C4-2B (cell line): ENCODE measurements around the gene CERS5.

Experiments used
- ZFX ChIP-seq: fragments of 450-650 bp; IDR thresholded peaks from 2 replicates; pipeline ENCODE4 v1.6.1; 2017
- TF ChIP-seq, protein P1 (sequence below): fragments of 450-650 bp; conservative IDR thresholded peaks from 2 replicates; pipeline ENCODE4 v1.5.1; 2017; ENCODE audit warnings: mild to moderate bottlenecking

DNA sequence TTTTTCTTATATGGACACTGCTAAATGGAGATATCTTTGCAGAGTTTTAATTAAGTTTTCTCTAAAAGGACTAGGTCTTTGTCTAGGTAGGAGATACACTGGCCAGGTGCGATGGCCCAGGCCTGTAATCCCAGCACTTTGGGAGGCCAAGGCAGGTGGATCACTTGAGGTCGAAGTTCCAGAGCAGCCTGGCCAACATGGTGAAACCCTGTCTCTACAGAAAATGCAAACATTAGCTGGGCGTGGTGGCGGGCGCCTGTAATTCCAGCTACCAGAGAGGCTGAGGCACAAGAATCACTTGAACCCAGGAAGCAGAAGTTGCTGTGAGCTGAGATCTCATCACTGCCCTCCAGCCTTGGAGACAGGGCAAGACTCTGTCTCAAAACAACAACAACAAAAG is 17.1 kb upstream of the CERS5 start:
- TF ChIP-seq, protein P1, sequence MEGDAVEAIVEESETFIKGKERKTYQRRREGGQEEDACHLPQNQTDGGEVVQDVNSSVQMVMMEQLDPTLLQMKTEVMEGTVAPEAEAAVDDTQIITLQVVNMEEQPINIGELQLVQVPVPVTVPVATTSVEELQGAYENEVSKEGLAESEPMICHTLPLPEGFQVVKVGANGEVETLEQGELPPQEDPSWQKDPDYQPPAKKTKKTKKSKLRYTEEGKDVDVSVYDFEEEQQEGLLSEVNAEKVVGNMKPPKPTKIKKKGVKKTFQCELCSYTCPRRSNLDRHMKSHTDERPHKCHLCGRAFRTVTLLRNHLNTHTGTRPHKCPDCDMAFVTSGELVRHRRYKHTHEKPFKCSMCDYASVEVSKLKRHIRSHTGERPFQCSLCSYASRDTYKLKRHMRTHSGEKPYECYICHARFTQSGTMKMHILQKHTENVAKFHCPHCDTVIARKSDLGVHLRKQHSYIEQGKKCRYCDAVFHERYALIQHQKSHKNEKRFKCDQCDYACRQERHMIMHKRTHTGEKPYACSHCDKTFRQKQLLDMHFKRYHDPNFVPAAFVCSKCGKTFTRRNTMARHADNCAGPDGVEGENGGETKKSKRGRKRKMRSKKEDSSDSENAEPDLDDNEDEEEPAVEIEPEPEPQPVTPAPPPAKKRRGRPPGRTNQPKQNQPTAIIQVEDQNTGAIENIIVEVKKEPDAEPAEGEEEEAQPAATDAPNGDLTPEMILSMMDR: no peak
- TF ChIP-seq ZFX: no peak
